GM10248 (cell line): ENCODE results near the gene C10orf120.

Experiments
- CTCF ChIA-PET: fragments of 300-600 bp; sonication (Branson Sonifier 250); formaldehyde crosslinking; extraction: SDS; loops from one replicate; lab custom pipeline; 2021; ENCODE audit warnings: antibody characterized with exemption; lab: Yijun Ruan, JAX
- POLR2A ChIA-PET: fragments of 350-650 bp; sonication (Branson Sonifier 250); formaldehyde crosslinking; extraction: SDS; loops from one replicate; lab custom pipeline; 2020; ENCODE audit warnings: antibody characterized with exemption; lab: Yijun Ruan, JAX
- DNase-seq: peaks from one replicate; pipeline ENCODE4 v3.0.0; 2012; ENCODE audit errors: extremely low spot score
- CTCF ChIP-seq: IDR thresholded peaks from 2 replicates; pipeline ENCODE4 v1.5.1; 2012; ENCODE audit warnings: mild to moderate bottlenecking, low read depth; ENCODE audit errors: extremely low read depth, missing control alignments, control extremely low read depth

Gene C10orf120

GRCh38 chr10:122675278-122675677 lies 24.4 kb downstream of the C10orf120 start:
- DNase-seq = no peak
- ChIA-PET POLR2A (no interaction called here), CTCF (interaction anchor here (1.0 to 2.4 kb wide), 4 partner anchors 11 to 26 kb away, joined by 3 to 11 read pairs (median 3); no protein-coding TSS in a partner anchor)
- no peak for TF ChIP-seq CTCF

- ChIA-PET CTCF (interaction anchor here (1.0 to 2.4 kb wide), 4 partner anchors 10 to 25 kb away, joined by 3 to 11 read pairs (median 3); no protein-coding TSS in a partner anchor), POLR2A (no interaction called here)
- TF ChIP-seq CTCF = no peak
- DNase-seq = no peak
These were observed 24.9 kb downstream of the C10orf120 start for GRCh38 chr10:122674781-122675180.

DNA sequence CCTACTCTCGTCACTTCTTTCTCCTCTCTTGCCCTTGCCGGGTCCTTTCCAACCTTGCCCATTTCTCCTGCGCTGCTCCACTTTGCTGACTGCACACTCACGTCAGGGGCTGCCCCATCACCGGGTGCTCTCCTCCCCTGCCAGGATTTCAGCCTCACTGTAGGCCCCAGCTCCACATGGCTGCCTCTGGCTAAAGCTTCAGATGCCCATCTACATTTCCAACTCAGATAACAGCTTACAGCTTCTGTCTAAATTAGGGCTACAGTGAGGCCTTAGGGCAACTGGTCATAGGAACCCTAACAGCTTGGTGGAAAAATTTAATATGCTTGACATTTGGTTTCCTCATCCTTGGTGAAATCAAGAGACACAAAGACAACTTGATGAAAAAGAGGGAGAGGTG lies 25.9 kb downstream of the C10orf120 start:
- ChIA-PET POLR2A (no interaction called here), CTCF (interaction anchor here (2.4 kb wide), 1 partner anchor 24 kb away, joined by 11 read pairs; no protein-coding TSS in a partner anchor)
- TF ChIP-seq CTCF = no peak
- DNase-seq = no peak

DNA sequence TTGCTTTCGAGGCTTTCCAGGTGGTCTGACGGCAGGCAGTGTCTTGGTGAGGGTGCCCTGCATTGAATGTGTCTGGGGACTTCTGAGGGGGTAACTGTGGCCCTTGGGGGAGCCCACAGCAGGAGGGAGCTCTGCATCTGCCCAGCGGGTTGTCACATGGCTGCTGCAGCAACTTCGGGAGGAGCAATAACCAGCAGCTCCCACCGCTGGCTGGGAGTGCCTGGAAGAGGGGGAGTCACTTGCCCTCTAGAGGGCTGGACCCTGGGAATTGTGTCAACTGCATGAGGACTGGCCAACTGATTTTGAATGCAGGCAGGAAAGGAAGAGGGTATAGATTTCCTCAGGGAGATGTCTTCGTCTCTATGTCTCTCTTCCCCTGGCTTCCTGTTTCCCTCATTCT lies 26.4 kb downstream of the C10orf120 start:
- CTCF ChIA-PET = no interaction called here
- no peak for DNase-seq
- TF ChIP-seq CTCF = no peak
- POLR2A ChIA-PET = no interaction called here

DNA sequence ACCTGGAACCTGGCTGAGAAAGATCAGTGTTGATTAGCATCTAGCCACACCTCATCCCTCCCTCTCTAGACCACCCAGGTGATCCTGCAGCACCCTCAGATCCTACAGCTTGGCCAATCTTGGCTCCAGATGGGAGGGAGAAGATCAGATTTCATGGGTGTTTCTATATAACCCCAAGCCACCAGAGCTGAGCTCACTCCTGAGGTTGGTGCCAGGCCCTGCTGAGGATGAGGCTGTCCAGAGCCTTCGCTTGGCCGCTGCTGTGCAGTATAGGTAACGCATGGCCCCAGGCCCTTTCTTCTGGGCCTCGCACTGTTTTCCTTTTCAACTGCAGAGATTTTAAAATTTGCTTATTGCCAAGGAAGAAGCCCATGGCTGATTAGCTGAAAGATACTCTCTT lies 27.0 kb downstream of the C10orf120 start:
- no peak for TF ChIP-seq CTCF
- ChIA-PET CTCF (interaction anchor here (2.5 kb wide), 1 partner anchor 23 kb away, joined by 10 read pairs; no protein-coding TSS in a partner anchor), POLR2A (no interaction called here)
- no peak for DNase-seq

DNA sequence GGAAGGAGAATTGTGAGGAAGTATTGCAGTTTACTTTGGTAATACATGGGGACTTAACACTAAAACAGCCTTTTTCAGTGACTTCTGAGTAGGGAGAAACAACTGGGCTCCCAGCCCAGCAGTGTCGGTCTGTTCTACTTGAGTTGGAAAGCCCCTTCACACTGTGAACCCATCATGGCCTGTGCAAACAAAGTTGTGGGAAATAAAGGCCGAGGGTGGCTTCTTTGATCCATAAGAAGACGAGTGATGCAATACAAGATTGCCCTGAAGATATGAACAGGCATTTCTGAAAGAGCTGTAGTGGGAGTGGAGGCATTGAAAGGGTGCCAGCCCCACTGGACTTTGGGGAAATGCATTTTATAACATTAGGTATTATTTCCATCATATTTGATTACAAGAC lies 28.3 kb downstream of the C10orf120 start:
- ChIA-PET POLR2A (no interaction called here), CTCF (interaction anchor here (2.5 kb wide), 1 partner anchor 22 kb away, joined by 10 read pairs; no protein-coding TSS in a partner anchor)
- no peak for TF ChIP-seq CTCF
- DNase-seq = no peak
